Stimulated activated CD4-positive, alpha-beta T cell treated with anti-CD3 and anti-CD28 coated beads, Interleukin-4, amount 100 ng/mL, for 4 hours (primary cell): ENCODE results near the gene TRPV6.
A peak's percentile ranks its signal among the peaks of the same experiment; 100 is the strongest.

ENCODE experiments used
- DNase-seq, 2 experiments: peaks; one replicate each; pipeline ENCODE4 v3.0.0-alpha.2; 2020

Gene TRPV6

DNA sequence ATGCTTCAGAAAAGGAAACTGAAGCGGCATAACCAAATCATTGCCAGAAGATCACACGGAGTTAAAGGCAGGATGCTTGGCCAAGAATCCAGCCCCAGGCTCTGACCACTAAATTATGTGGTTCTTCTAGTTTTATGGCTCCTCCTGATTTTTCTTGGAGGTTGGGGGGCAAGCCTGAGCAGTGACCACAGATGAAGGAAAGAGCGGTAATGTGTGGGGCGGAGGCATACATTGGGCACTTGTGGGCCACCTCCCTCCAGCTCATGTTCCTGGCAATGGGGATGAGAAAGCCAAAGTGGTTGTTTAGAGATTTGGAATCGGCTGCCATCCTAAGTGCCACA, 3.2 kb downstream of the TRPV6 start:
- no peak for DNase-seq

DNA sequence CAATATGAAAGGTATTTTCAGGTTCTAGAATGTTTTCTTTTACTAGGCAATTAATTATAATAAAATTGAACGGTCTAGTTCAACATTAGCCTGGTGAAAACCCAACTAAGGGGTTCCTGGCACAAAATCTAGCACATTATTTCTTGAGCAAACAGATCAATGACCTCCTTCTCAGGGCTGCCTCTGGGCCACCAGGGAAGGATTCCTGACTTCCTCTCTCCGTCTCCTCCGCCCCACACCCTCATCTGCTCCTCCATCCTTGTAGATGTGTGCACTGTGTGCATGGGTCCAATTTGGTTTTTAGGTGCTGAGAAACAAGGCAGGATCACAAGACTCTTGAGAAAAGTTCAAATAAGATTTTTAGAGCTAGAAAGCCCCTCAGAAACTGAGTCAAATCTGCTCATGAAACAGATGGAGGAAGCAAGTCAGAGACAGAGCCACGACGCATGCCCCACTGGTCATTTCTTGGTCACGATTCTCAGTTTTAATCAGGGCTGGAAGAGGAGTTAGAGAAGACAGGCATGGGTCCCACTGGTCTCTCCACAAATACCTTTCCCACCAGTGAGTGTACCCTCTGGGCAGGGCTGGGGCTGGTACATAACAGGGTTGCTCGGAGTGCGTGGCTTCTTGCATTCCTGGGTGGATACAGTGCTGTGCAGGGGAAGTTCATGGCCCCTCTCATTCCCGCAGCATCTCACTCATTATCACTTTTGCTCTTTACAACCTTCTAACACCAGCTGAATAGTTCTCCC, 3.8 kb downstream of the TRPV6 start:
- DNase-seq = no peak

DNA sequence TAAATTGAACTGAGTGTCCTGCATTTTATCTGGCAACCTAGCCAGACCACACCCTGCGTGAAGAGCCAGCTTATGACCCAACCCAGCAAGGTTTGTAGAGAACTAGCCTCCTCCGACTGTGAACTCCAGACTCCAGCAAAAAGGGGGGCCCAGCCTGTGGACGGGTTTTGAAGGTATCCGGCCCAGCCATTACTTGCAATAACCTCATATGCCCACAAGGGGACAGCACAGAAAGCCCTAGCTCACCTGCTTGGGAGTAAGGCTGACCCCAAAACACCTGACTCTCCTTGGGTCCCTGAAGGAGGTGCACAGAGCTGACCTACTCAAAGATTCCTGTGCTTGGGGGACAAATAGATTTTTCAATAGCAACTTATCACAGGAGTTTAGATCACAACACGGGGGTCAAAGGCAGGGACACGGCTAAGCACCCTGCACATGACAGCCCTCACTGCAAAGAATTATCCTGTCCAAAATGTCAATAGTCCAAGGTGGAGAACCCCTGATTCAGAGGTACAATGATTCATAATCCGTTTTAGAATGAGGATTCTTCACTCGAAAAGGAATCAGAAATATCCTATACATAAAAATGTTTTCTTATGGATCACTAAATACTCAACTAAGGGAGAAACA, 4.6 kb downstream of the TRPV6 start:
- peak; percentile 20 to 21 for DNase-seq

DNA sequence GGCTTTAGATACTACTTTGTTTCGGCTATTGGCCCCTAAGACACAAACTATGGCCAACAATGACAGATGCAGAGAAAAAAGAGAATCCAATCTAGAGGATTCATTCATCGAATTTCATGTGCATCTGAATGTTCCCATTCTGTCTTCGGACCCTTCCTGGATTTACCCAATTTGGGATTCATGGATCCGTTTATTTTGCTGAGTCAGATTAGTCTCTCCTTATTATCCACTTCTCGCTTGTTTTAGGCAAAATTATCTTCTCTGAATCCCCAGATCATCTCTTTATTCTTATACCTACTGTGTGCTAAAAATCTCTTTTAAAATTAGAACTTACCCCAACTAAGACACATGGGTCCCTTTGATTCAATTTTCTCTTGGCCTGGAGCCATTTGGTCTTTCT, 6.5 kb downstream of the TRPV6 start:
- no peak for DNase-seq

DNA sequence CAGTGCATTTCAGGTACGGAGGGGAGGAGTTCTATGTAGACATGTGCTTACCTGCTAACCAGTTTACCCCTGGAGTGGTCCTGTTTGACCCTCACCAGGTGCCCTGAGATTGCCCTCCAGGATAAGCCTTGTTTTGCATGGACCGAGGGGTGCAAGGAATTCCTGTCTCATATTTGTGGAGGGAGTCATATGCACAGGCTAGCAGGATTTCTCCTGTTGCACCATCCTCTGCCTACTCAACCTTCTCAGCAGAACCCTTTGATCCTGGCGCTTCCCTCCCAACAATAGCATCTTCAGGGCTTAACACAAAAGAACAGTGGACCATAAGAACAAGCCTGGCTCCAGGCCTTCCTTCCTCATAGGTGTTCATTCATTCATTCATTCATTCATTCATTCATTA, 7.2 kb downstream of the TRPV6 start:
- no peak for DNase-seq

DNA sequence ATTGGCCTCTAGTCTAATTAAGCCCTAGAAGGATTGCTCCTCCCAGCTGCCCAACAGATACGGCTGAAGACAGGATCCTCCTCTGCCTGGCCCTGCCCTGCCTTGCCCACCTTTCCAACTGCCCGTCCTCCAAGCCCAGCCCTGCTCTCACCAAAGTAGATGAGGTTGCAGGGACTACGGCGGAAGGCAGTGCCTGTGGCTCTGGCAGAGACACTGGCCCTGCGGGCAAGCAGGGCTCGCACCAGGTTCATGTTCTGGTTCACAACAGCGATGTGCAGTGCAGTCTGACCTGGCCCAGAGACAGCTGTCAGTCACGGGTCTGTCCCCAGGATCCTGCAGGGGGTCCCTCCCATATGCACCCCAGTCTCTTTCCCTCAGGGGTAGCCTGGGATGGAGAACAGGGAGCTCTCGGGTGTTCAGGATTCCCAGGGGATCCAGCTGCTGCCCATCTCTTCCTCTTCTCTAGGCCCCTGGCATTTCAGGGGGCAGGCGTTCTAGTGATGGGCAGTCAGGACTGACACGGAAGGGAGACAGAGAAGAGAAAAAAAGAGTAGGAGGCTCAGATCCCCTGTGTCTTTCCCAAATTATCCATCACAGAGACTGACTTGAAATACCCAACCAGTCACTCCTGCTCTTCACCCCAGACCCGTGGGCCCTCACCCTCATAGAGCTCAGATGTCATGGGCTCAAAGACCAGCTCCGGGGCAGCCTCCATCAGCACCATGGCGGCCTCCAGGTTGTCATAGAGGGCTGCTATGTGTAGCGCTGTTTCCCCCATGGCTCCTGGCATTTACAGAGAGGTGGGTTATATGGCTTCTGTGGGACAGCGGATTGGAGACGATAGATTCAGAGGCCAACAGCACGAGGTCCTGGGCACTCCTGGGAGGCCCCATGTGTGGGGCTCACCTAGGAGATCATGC, 8.3 kb downstream of the TRPV6 start:
- no peak for DNase-seq

DNA sequence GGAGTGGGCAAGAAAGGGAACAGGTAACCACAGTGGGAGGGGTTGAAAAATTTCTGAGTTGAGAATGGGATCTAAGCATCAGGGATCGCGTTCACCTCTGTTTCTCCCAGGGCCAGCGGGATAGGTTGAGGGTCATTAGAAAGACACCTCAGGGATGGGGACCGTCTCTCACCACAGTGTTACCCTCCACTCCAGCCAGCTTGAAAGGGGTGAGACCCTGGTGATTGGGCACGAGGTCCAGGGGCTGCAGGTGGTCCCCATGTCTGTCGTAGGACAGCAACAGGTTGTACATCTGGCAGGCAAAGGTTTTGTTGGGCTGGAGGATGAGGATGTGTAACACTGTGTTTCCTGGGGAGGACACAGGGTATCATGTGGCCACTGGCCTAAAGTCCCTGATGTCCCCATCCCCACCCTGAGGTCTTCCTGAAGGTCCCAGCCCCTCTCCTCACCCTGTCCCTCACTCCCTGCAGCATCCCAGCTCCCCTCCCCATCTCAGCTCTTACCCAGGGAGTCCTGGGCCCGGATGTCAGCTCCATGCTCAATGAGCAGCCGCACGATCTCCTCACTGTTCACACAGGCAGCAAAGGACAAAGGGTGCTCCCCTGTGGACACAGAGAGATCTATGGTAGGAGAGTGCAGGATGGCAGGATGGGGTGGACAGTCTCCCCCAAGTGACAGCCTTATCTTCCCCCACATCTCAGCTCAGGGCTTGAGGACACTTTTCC, 9.1 kb downstream of the TRPV6 start:
- DNase-seq = no peak

DNA sequence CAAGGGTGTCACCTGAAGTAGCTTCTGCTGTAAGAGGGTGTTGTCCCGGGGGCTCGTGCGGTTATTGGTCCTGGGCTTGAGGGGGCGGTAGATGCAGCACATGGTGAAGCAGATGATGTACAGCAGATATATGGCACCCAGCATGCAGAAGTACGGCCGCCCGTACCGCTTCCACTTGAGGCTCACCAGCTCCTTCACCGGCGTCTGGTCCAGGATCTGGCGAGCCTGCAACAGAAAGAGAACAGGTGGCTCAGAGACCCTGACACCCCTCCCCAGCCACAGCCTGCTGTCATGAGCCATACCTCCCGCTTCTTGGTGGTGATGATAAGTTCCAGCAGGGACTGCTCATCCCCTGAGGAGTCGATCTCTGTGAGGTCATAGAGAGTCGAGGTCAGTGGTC, 10.1 kb downstream of the TRPV6 start:
- no peak for DNase-seq

DNA sequence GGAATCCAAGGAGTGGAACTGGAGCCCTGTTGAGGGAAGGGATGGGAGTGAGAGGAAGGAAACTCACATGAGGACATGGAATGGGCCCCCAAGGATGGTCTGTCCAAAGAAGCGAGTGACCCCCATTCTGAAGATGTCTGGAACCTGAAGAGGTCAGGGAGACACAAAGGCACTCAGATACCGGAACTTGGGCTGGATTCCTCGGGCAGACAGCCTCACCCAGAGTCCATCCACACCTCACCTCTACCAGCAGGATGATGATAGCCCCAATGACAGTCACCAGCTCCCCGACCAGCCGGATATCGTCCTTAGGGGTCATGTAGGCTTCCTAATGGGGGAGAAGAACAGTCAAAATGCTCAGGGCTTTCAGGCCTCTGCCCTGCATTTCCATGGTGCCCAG, 10.7 kb downstream of the TRPV6 start:
- no peak for DNase-seq

DNA sequence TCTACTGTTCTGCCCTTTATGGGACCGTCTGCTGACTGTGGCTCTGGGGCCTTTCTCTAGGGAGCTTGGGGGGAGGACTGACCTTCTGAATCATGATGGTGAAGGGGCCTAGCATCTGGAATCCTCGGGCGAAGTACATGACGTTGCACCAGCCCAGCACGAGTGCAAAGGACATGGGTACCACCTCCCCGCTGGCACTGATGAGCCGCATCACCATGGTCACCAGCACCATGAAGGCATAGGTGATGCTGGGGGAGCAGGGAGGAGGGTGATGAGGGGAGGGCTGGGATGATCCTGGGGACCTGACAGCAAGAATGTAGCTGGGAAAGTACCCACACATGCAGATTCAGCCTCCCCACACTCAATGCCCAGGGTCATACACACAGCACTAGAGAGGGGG, 11.1 kb downstream of the TRPV6 start:
- DNase-seq = no peak

DNA sequence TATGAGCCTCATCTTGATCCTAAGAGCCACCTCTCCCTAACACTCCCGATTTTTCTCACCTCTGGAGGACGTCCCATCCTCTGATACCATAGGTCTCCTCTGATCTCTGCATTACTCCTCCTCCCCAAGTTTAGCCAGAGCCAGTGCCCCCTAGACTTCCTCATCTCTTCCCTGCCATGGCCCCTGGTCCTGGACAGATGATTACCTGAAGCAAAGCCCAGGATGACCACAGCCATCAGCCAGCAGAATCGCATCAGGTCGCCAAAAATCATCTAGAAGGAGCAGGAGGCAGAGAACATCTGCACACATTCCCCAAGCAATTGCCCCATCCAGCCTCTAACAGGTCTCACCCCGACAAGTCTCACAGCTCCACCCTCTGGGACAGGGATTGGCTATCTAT, 11.7 kb downstream of the TRPV6 start:
- no peak for DNase-seq

DNA sequence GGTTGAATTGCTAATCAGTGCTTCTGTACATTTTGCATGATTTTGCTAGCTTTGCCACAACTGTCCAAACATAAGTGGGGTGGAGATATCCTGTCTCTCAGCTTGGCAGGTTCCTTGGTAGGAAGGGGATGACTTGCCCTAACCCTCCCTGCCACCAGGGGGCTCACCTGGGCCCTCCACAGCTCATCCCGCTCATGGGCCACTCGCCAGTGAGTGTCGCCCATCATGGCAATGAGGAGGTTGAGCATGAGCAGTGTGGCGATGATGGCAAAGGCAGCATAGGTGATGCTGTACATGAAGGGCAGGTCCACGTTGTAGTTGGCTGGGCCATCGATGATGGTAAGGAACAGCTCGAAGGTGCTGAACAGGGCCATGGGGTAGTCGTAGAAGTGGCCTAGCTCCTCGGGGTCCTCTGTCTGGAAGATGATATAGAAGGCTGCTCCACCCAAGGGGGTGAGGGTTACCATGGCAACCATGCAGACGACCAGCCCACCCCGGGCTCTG, 12.2 kb downstream of the TRPV6 start:
- peak in 1 of 2 experiments; percentile 16 for DNase-seq

DNA sequence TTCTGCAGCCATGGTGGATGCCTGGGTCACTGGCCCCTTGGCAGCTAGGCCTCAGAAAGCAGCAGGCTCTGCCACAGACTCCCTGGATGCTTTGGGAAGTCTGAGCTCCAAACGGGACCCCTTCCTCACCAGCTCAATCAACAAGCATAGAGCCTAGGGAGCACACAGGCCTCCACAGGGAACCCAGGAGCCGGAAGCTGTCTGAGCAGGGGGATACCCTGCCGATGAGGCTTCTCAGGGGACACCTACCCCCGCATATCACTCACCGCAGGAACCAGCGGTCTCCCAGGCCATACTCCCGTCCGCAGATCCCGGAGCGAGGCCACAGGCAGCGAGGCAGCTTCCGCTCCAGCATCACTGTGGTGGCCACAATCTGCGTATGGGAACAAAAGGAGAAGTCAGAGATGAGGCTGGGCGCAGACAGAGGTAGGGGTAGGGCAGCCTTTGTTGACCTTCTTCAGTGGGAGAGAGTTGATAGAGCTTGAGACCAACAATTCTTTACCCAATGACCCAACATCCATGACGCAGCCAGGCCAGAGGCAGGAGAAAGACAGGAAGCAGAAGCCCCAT, 13.4 kb downstream of the TRPV6 start:
- no peak for DNase-seq

DNA sequence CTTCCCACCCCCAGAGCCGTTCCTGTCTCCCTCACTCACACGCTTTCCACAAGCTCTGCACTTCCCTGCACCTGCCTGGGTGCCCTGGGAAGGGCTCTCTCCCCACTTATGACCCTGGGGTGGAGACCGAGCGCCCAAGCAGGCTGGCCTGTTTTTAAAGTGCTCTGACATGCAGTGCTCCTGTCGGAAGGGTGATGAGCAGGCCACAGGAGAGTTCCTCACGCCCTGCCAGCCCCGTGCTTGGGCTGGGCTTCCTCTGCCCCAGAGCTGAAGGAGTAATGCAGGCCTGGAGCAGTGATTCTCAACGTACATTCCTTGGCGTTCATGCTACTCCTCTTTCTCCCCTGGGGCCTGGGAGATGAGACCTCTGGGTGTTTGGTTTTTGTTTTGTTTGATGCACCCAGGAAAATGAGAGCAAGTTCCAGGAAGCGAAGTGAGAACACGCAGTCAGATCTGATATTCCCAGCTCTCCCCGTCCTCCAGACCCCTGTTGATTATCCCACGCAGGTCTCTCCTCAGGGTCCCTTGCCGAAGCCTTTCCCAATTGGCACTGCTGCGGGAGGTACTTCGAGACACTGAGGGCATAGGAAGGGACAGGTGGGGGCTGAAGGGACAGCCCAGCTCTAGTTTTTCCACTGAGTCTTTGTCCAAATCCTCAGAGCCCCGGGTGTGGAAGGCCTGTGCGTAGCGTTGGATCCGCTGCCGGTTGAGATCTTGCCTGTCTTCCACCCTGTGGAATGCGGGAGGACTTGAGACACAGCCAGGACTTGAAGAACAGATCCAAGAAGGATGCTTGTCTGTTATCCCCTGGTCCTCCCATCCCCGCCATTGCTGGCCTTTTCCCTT, 14.1 kb downstream of the TRPV6 start:
- no peak for DNase-seq

DNA sequence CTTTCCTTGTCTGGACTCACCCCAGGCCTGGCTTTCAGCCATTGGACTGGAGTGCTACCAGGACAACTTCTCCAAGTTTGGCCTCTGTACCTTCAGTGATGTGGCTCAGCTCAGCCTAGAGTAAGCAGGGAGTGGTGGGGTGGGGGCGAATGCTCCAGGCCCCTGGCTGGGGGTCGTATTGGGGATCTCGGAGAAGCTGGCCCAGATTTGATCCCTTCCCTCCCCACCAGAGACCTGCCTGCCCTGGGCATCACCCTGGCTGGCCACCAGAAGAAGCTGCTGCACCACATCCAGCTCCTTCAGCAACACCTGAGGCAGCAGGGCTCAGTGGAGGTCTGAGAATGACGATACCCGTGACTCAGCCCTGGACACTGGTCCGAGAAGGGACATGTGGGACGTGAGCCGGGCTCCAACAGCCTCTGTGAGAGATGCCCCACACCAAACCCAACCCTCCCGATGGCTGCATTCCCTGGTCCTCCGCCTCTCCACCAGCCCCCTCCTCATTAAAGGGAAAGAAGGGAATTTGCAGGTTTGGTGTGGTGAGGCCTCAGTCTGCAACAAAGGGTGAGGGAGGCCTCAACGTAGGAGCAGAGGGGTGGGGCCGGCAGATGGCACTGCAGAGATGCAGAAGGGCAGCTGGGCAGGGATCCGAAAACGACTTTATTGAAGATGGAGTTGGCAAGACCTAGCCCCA, 14.8 kb downstream of the TRPV6 start:
- no peak for DNase-seq

DNA sequence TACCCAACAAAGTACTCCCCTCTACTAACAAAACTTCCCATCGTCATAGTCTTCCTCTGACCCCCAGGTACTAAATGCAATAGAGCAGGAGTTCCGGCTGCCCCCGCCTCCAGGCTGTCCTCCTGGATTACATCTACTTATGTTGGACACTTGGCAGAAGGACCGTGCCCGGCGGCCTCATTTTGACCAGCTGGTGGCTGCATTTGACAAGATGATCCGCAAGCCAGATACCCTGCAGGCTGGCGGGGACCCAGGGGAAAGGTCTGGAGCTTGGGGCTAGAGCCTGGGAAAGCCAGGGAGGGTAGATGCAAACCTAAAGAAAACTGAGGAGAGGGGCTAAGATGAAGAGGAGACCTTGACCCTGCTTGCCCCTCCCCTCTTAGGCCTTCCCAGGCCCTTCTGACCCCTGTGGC, 15.4 kb downstream of the TRPV6 start:
- DNase-seq = no peak

DNA sequence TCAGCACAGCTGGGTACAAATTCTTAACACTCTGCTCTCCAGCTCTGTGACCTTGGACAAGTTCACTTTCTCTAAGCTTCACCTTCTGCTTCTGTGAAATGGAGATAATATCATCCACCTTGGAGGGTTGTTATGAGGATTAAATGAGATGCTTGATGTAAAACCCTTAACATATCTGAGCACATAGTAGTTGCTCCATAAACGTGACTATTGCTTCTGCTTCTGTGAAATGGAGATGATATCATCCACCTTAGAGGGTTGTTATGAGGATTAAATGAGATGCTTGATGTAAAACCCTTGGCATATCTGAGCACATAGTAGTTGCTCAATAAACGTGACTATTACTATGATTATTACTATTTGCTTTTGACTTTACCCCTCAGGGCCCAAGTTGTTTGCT, 16.1 kb downstream of the TRPV6 start:
- no peak for DNase-seq

DNA sequence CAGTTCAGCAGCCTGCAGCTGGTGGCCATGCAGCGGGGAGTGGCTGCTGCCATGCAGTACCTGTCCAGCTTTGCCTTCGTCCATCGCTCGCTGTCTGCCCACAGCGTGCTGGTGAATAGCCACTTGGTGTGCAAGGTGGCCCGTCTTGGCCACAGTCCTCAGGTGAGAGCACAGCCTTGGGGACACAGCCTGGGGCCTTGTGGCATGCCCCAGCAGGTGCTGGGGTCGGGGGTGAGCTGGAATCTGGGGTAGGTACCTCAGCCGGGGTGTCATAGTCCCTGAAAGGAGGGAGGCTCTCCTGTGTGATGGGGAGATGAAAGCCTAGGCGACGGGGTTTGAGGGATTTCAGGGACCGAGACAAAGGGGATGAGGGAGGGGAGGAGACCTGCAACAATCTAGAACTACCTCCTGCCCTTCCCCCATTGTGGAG, 16.5 kb downstream of the TRPV6 start:
- no peak for DNase-seq

DNA sequence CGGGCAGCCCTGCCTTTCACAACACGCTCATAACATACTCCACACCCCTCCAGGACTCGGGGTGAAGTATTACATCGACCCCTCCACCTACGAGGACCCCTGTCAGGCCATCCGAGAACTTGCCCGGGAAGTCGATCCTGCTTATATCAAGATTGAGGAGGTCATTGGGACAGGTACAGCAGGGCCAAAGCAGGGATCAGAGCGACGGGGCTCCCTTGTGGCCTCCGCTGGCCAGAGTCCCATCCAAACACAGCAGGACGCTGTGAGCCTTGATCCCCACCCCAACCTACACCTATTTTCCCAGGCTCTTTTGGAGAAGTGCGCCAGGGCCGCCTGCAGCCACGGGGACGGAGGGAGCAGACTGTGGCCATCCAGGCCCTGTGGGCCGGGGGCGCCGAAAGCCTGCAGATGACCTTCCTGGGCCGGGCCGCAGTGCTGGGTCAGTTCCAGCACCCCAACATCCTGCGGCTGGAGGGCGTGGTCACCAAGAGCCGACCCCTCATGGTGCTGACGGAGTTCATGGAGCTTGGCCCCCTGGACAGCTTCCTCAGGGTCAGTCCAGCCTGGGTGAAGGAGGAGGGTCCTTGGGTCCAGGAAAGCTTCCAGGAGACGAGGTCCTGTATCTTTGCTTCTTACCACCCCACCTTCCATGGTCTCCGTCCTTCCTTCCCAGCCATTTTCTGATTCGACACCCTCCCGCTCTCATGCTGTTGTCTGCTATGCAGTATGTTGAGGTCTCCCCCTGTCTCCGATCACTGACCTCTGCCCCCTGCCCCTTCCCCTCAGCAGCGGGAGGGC, 17.2 kb downstream of the TRPV6 start:
- no peak for DNase-seq
